Lung (tissue), 12 donors: ENCODE results near the gene SLX1A. TPM values are rescaled to one million over a fixed set of nuclear protein-coding genes. Genes with fewer than 3 reads are reported as not detected.

Experiments
- ATAC-seq: fragments of 200-7000 bp; cut with Tn5 transposase; one replicate; pipeline ENCODE4 v1.9.1; 2020; ENCODE audit warnings: moderate number of reproducible peaks; ENCODE audit not compliant: insufficient read depth, low FRiP score
- DNase-seq, 3 donors: peaks; one replicate each; pipeline ENCODE4 v3.0.0-alpha.2; 2013 to 2017
- H3K27ac ChIP-seq, 2 donors: one replicate each; pipeline ENCODE4 v1.5.1; 2013; ENCODE audit warnings: mild to moderate bottlenecking in 2 of 2, moderate library complexity in 2 of 2, control low read depth in 1 of 2, inconsistent platforms in 1 of 2, low read depth in 1 of 2, low read length in 1 of 2
- H3K27me3 ChIP-seq, 3 donors: one replicate each; pipeline ENCODE4 v1.5.1; 2013; ENCODE audit warnings: low read length in 2 of 3; ENCODE audit not compliant: control insufficient read depth in 3 of 3, insufficient read depth in 3 of 3
- H3K36me3 ChIP-seq, 4 donors: one replicate each; pipeline ENCODE4 v1.5.1; 2013; ENCODE audit warnings: low read length in 4 of 4, mild to moderate bottlenecking in 1 of 4, moderate library complexity in 1 of 4; ENCODE audit not compliant: control insufficient read depth in 4 of 4, insufficient read depth in 4 of 4
- H3K4me1 ChIP-seq, 5 donors: one replicate each; pipeline ENCODE4 v1.5.1; 2013; ENCODE audit warnings: low read length in 5 of 5, mild to moderate bottlenecking in 2 of 5, moderate library complexity in 1 of 5; ENCODE audit not compliant: control insufficient read depth in 5 of 5, insufficient read depth in 5 of 5
- H3K4me3 ChIP-seq: one replicate; pipeline ENCODE4 v1.5.1; 2013; ENCODE audit warnings: mild to moderate bottlenecking, control low read depth, moderate library complexity
- H3K9ac ChIP-seq, 2 donors: one replicate each; pipeline ENCODE4 v1.5.1; 2013; ENCODE audit warnings: low read length in 2 of 2, control low read depth in 1 of 2; ENCODE audit not compliant: insufficient read depth in 1 of 2
- H3K9me3 ChIP-seq, 4 donors: one replicate each; pipeline ENCODE4 v1.5.1; 2013; ENCODE audit warnings: low read length in 3 of 4, mild to moderate bottlenecking in 1 of 4, moderate library complexity in 1 of 4; ENCODE audit not compliant: control insufficient read depth in 4 of 4, insufficient read depth in 3 of 4
- CTCF ChIP-seq: IDR thresholded peaks from 2 replicates; pipeline ENCODE4 v1.5.1; 2012; ENCODE audit warnings: mild to moderate bottlenecking; ENCODE audit errors: control extremely low read depth, extremely low read depth
- WGBS, 2 donors: extraction: QIAGEN DNeasy Blood & Tissue Kit; methylation state at CpG; one replicate each; pipeline ENCODE4 v1.1.7; 2013; 5-methylcytosine and 5-hydroxymethylcytosine counted together
- polyA plus RNA-seq, 2 donors: library from polyadenylated mRNA; stranded (reverse); fragments of 200-250 nt; gene quantifications; one replicate each; pipeline ENCODE4 v1.2.1, GENCODE V29; 2013
- total RNA-seq, 2 donors: library from RNA; depleted of rRNA in 1 of 2; stranded (reverse); fragments of >200 nt in 1 of 2; gene quantifications; one replicate each; pipeline ENCODE4 v1.2.1, GENCODE V29; 2014 to 2021
- donor health status: control.
- donor health status: control.
- donor health status: Bipolar disorder and iron deficiency.
- donor health status: healthy.
- donor health status: DM: yes; HTN: yes; CAD: no.

Gene SLX1A
- total and polyA plus RNA-seq, 4 donors: 24.0 to 96.0 (median 75.1) TPM

GRCh38 chr16:30185683-30186421 is 7.8 kb upstream of the SLX1A start:
- H3K4me1 ChIP-seq: peaks cover 0 to 15% (median 6%) of the 10 kb centered on the region in 5 donors
- H3K27ac ChIP-seq: peak overlapping the region in 1 of 2 donors; percentile 60
- ATAC-seq: no peak
- no peak overlapping the region for H3K4me3 ChIP-seq
- no peak for TF ChIP-seq CTCF
- no peak overlapping the region for H3K9ac ChIP-seq
- peaks cover 0 to 4% (median 0%) of the 10 kb centered on the region in 4 donors for H3K36me3 ChIP-seq
- 26 to 60% methylated on average over 14 to 15 of the region's 15 CpGs for WGBS, 2 donors
- no peaks in the 10 kb centered on the region for H3K9me3 ChIP-seq
- no peaks in the 10 kb centered on the region for H3K27me3 ChIP-seq
- DNase-seq: peak in 1 of 3 donors; percentile 25

- peaks cover 0 to 4% (median 0%) of the 10 kb centered on the region in 4 donors for H3K36me3 ChIP-seq
- peak overlapping the region in 1 of 2 donors; percentile 61 for H3K27ac ChIP-seq
- H3K4me1 ChIP-seq: peaks cover 0 to 15% (median 6%) of the 10 kb centered on the region in 5 donors
- no peak for DNase-seq
- 33 to 68% methylated on average over 9 of the region's 9 CpGs for whole genome bisulfite sequencing, 2 donors
- H3K9ac ChIP-seq: no peak overlapping the region
- H3K27me3 ChIP-seq: no peaks in the 10 kb centered on the region
- no peak for ATAC-seq
- no peak overlapping the region for H3K4me3 ChIP-seq
- no peaks in the 10 kb centered on the region for H3K9me3 ChIP-seq
- TF ChIP-seq CTCF: no peak
Observed at GRCh38 chr16:30186444-30186781, 7.3 kb upstream of the SLX1A start.

- Histone ChIP-seq H3K9me3 (no peaks in the 10 kb centered on the region), H3K36me3 (peaks cover 0 to 4% (median 0%) of the 10 kb centered on the region in 4 donors), H3K27me3 (no peaks in the 10 kb centered on the region), H3K4me1 (peaks cover 0 to 15% (median 6%) of the 10 kb centered on the region in 5 donors), H3K27ac (peak overlapping the region in 1 of 2 donors; percentile 61), H3K4me3 (no peak overlapping the region), H3K9ac (no peak overlapping the region)
- peak; percentile 44 for TF ChIP-seq CTCF
- DNase-seq (peak in 2 of 3 donors; percentile 18 to 32), ATAC-seq (no peak)
- WGBS, 2 donors: 45 to 53% methylated on average over 36 of the region's 36 CpGs
Observed at GRCh38 chr16:30186782-30187555, 6.7 kb upstream of the SLX1A start.
